NCI-H2196 treated with DMSO at 0.1 percent for 48 hours (cell line): ENCODE results near the gene DYNLT2.
"Not testable (repeated sequence)": the region's sequence is repeated elsewhere in the genome, so short reads cannot be mapped to it uniquely, and the experiment has no call there.

Source experiments
- DNase-seq: peaks from one replicate; lab custom pipeline; 2025; ENCODE audit not compliant: unreplicated experiment; lab: John Stamatoyannopoulos, UW

Gene DYNLT2

DNA sequence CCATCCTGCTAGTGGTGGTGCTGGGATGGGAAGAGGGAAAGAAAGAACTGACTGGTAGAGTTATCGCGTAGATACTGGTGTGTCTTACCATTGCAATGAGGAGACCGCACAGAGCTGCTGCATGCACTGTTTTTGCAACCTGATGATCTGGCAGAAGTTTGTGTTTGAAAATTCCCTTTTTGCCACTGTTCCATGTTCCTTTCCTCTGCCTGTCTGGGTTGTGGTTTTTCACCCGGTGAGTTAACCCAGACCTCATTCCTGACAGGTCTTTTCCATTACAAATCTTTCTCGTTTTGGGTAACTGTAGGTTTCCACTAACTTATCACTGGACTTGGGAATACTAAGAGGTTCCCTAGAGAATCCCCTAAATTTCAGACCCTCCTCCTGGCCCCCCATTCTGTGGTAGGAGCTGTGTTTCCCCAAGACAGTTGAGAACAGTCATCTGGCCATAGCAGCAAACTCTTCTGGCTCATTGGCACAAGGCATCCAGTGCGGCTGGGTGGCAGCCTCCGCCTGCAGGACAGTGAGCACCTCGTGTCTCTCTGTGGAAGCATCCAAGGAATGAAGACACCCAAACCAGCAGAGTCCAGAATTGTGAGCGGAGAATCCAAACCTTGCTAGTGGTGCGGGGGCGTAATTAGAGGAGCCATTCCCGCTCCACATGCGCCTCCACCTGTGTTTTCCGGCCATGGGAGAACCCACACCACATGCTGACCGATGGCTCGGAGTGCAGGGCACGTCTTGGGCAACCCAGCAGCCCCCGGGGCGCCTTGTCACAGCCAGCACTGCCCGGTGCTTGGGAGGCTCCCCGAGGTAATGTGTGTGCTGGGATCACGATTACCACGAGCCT lies 32.8 kb upstream of the DYNLT2 start:
- no peak for DNase-seq

DNA sequence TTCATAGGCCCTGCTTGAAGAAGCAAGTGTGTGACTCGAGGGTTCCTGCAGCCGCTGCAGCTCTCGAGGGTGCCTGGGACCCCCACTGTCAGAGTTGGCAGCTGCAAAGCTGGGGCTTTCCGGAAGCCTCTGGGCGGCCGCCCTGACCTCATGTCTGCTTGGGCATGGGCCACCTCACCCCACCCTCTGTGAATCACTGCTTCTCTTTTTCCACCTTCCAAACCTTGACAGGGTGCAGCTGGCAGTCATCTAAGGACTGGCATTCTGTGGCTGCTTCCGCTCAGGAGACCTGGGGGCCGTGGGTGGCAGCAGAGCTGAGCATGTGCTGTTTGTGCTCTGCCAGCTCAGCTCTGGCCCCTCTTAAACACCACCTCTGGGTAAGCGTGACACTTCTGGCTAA lies 32.0 kb upstream of the DYNLT2 start:
- DNase-seq = no peak

DNA sequence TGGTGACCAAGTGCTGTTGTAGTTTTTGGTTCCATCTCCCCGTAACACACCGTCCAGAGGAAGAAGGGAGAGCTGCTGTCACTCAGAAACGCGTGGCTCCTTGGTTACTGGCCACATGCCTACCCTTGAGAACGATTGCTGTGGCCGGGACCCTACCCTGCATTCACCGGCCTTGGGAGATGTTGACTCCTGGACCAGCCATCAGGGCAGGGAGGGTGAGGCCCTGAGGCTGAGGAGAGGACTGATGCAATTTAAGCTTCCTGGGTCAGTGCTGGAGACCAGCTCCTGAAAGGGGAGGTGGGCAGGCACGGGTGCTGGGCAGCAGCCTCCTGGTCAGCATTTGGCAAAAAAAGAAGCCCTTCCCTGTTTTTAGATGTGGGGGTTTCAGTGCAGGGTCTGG lies 31.6 kb upstream of the DYNLT2 start:
- DNase-seq = no peak

DNA sequence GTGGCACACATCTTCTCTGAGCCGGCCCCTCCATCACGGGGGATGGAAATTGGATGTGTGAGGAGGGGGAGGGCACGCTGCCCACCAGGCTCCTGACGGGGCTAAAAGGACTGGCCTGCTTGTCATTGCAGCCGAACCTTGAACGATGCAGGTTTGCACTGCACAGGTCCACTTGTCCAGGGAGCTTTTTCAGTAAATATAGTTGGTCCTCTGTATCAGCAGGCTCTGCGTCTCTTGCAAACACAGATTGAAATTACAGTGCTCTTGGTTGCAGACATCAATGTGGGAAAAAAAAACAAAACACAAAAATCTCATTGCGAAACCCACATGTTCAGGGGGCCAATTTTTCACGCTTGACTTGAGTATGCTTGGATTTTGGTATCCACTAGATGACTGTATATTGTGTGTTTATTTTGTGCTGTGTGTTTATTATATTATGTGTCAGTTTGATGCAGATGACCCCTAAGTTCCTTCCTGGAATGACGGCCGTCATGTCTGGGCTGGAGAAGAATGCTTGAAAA lies 29.3 kb upstream of the DYNLT2 start:
- DNase-seq = no peak

DNA sequence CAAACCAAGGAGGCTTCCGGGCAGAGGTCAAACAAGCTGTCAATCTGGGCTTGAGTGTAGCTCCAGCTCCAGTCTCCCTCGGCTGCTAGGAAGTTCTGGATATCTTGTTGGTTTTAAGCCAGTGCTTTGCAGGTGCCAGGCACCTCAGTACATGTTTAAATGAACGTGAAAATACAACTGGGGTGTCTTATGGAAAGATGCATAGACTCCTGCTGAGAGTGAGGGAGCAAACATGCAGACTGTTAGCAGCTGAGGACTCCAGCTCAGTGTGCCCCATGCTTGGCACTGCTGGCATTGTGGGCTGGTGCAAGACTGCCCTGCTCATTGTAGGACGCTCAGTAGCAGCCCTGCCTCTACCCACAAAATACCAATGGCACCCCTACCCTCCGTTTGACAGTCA lies 28.5 kb upstream of the DYNLT2 start:
- no peak for DNase-seq

DNA sequence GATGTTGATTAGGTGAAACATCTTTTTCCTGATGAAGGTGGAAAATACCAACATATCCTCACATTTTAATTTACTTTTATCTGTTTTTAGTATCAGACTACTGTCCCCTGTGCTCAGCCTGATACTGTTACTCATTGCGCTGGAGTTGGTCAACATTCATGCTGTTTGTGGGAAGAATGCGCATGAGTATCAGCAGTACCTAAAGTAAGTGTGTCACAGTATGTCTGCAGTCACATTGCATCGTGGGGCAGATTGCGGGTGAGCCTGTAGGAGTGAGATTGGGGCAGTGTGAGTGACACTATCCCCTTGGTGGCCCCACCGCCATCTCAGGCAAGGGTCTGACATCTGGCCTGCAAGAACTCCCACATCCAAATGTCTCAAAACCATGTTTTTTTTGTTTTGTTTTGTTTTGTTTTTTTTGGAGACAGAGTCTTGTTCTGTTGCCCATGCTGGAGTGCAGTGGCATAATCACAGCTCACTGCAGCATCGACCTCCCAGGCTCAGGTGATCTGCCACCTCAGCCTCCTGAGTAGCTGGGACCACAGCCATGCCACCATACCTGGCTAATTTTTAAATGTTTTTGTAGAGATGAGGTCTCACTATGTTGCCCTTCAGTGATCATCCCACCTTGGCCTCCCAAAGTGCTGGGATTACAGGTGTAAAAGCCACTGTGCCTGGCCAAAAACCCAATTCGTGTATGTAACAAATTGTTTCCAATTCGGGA lies 27.9 kb upstream of the DYNLT2 start:
- DNase-seq = no peak

DNA sequence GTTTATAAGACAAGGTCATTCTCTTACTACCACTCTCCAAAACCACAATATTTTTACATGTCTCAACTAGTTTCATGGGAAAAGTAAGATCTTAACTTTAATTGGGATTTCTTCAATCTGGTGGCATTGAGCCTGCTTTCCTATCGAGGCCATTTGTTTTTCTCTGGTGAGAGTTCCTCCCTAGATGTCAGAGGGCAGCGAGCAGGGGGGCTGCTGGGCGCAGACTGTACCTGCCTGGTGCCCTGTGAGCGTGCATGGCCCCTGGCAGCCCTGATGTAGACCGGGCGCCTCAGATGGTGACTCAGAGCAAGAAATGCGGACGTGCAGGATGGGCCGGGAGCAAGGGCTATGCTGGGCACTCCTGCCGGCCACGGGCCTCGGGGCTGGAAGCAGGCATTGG lies 27.3 kb upstream of the DYNLT2 start:
- DNase-seq = no peak

GRCh38 chr6:169777896-169778295 lies 26.5 kb upstream of the DYNLT2 start:
- DNase-seq = no peak

- no peak for DNase-seq
These were observed 25.0 kb upstream of the DYNLT2 start for GRCh38 chr6:169776379-169776778.

GRCh38 chr6:169775321-169775720 lies 23.9 kb upstream of the DYNLT2 start:
- no peak for DNase-seq

GRCh38 chr6:169774347-169774746 lies 23.0 kb upstream of the DYNLT2 start:
- no peak for DNase-seq

DNA sequence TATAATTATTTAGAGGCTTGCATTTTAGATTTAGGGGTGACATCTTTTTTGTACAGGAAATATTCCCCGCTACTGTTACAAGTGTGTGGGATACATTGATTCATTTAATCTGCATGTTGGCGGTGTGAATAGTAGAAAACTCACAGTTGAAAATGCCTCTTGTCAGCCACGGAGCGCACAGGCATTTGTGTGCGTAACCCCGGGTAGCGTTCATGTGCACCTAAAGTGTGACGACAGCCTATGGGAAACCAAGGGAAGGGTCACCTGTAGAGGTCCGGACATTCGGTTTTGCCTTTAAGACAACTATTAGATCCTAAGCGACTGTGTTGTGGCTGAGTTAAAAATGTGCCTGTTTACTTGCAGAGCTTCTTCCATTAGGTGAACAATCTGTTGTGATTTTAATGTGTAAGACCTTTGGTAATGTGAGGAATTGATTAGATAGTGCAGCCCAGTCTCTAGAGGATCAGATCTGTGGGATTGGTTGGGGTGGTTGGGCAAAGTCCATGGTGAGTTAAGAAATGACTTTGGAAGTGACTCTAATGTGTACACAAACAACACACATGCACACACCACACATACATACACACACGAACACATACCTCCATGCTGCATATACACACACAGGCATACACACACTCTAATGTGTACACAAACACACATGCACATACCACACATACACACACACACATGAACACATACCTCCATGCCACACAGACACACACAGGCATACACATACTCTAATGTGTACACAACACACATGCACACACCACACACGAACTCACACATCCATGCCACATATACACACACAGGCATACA lies 15.8 kb upstream of the DYNLT2 start:
- DNase-seq = no peak

- no peak for DNase-seq
These were observed 14.9 kb upstream of the DYNLT2 start for GRCh38 chr6:169766232-169766631.

DNA sequence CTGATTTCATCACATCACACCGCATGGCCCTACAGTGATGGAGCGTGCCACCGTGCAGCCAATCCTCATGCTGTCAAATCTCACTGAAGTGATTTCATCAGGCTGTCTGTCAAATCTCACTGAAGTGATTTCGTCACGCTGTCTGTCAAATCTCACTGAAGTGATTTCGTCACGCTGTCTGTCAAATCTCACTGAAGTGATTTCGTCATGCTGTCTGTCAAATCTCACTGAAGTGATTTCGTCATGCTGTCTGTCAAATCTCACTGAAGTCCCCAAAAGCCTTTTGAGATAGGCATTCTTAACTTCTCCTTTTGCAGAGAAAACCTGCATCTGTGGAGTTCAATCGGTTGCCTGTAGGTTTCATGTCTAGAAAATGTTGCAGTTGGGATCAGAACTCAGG lies 14.4 kb upstream of the DYNLT2 start:
- not testable (repeated sequence) for DNase-seq

- DNase-seq = no peak
These were observed 12.5 kb upstream of the DYNLT2 start for GRCh38 chr6:169763881-169764280.

DNA sequence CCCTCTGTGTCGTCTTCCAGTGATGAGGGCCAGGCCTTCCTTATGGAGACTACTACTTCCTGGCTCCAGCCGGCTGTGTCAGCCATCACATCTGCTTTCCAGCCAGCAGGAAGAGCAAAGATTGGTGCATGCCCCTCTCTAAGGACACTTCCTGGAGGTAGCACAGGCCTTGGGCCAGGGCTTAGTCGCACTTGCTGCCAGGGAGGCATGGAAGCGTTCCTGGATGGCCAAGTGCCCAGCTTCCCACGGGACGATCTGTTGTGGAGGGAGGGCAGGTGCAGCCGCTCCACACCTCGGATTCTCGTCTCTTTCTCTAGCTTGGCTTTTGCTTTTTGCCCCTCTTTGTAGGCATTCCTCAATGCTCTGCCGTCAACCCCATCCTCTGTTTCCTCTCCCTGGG lies 11.9 kb upstream of the DYNLT2 start:
- no peak for DNase-seq

GRCh38 chr6:169755162-169755561 lies 3.8 kb upstream of the DYNLT2 start:
- DNase-seq = no peak

DNA sequence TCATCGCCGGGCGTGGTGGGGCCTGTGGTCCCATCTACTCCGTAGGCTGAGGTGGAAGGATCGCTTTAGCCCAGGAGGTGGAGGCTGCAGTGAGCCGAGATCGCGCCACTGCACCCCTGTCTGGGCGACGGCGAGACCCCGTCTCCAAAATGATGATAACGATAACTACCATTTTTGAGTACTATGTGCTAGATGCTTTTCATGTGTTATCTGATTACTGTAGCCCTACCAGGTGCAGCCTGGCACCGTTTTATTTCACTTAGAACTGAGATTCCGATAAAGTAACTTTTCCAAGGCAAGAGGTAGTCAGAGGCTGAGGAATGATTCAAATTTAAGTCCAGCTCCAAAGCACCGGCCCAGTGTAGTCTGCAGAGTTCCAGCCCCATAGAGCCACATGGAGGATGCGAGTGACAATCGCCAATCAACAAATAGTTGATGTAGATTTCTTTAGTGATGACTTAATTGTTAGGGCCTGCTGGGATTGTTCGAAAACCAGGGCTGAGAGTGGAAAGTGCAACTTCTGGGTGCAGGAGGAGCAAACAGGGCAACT lies 777 bp upstream of the DYNLT2 start:
- no peak for DNase-seq

GRCh38 chr6:169746556-169746955 lies 4.8 kb downstream of the DYNLT2 start:
- DNase-seq = no peak

GRCh38 chr6:169745405-169745804 lies 6.0 kb downstream of the DYNLT2 start:
- DNase-seq = no peak

- no peak for DNase-seq
These were observed 10.0 kb downstream of the DYNLT2 start for GRCh38 chr6:169741344-169741743.
